DMS79 treated with DMSO at 0.1 percent for 48 hours (cell line): ENCODE measurements around the gene PRPF18.
"Not testable (repeated sequence)": the region's sequence is repeated elsewhere in the genome, so short reads cannot be mapped to it uniquely, and the experiment has no call there.

Source experiments
- DNase-seq: peaks from one replicate; lab custom pipeline; 2025; lab: John Stamatoyannopoulos, UW

The PRPF18 gene, protein sequence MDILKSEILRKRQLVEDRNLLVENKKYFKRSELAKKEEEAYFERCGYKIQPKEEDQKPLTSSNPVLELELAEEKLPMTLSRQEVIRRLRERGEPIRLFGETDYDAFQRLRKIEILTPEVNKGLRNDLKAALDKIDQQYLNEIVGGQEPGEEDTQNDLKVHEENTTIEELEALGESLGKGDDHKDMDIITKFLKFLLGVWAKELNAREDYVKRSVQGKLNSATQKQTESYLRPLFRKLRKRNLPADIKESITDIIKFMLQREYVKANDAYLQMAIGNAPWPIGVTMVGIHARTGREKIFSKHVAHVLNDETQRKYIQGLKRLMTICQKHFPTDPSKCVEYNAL

DNA sequence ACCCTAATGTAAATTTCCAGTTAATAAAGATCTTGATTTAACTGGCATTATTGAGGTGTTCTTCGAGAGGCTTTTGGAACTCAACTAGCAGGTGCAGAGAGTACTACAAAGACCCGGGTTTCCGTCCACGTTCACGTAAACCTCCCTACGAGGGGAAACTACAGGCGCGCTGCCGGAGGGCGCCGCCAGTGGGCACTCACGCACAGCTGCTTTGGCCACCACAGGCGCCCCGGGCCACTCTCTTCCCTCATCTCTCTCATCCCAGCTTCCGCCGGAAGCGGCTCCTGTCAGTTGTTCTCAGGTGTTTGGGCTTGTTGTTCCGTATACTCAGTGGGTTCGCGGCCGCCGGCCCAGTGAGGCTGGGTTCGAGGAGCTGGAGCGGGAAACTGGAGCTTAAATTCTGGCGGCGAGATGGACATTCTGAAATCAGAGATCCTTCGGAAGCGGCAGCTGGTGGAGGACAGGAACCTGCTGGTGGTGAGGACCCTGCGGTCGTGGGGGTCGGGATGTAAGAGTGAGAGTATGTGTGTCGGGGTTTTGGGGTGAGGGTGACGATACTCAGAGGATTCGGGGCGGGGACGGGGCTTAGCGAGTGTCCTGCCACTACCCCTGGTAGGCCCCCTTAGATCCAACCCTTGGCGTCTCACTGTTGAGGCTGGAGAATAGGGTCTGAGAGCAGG, at the start of gene PRPF18:
Gene PRPF18, plus strand, starts transcription at position 290 of the 680 bp plus-strand sequence. Its CDS starts 122 bp downstream, at position 412.
- DNase-seq, result peak; percentile 71

DNA sequence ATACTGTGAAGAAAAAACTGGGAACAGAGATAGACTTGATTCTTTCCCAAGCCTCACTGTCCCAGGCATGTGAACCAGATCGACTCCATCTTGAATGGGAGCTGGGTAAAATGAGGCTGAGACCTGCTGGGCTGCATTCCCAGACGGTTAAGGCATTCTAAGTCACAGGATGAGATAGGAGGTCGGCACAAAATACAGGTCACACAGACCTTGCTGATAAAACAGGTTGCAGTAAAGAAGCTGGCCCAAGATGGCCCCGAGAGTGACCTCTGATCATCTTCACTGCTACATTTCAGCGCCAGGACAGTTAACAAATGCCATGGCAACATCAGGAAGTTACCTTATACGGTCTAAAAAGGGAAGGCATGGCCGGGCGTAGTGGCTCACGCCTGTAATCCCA, 48.8 kb upstream of the PRPF18 start:
- DNase-seq, result not testable (repeated sequence)

DNA sequence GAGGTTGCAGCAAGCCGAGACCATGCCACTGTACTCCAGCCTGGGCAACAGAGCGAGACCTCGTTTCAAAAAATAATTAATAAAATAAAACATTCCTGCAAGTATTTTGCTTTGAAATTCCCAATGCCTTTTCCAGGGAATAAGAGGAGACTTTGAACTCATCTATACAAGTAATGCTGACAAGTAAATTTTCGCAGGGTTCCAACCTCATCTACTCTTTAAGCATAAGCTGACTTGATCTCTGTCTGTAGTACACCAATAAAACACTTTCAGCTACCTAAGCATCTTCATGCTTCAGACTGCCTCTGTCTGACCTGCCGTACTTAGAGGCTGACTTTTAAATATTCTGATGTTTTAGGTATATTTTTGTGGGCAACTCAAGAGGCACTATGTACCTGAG, 44.2 kb upstream of the PRPF18 start:
- DNase-seq, result no peak

DNA sequence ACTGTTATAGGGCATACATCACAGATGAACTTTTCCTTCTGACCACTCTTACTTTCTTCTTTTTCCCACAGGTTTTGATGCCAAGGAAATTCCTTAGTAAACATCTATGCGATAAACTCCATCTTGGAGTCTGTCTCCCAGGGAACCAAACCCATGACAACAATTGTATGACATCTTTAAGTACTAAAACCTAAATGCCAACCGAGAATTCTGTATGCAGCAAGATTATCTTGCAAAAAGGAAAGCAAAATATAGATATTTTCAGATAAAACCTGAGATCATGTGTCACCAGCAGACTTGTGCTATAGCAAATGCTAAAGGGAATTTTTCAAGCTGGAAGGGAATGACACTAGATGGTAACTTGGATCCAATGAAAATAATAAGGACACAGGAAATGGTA, 36.0 kb upstream of the PRPF18 start:
- DNase-seq, result no peak

DNA sequence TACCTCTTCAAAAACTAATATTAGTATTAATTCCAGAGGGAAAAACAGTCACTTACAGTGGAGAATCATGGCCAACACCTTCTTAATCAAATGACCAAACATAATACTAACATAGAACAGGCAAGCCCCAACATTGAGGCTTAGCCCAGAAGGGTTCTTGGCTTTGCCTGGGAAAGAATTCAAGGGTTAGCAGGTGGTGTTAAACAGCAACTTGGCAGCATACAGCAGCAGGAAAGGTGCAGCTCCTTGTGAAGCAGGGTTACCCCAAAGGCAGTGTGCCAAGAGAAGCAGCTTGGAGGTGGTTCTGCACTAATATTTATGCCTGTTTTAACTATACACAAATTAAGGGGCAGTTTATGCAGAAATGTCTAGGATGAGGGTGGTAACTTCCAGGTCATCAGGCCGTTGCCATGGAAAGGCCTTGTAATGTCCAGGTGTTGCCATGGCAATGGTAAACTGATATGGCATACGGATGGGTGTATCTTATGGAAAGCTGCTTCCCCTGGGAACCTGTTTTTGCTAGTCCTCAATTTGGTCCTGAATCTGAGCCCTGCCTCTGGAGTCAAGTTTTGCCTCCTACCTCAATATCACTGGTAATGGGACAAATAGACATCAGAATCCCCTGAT, 30.8 kb upstream of the PRPF18 start:
- peak; percentile 87 for DNase-seq

DNA sequence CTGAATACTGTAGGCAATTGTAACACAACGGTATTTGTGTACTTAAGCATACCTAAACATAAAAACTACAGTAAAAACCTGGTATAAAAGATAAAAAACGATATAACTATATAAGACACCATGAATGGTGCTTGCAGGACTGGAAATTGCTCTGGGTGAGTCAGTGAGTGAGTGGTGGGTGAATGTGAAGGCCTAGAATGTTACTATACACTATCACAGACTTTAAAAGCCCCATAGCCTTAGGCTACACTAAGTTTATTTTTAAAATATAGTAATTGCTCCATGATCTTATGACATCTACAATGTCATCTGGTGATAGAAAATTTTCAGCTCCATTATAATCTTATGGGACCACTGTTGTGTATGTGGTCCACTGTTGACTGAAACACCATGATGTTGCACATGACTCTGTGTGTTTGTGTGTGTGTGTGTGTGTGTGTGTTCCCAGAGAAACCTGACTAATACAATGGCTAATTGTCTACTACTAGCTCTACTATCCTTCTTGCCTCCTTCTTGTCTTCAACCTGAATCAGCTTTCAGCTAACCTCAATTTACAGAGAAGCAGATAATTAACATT, 27.6 kb upstream of the PRPF18 start:
- no peak for DNase-seq

DNA sequence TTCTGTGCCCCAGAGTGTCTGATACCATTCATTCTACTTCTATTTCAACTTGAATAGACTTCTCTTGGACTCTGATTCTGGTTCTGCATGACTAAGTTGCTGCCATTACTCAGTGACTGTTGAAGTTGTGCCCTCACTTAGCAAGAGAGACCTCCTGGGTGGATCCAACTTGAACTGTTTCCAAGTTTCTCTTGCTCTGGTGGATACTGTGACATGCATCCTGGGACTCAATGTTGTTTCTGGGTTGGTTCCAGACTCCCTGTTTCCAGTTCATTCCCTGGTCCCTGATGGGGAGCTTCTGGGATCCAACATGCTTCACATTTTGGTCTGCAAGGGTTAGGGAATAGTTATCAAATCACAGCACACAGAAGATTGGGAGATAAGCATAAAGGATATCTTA, 26.2 kb upstream of the PRPF18 start:
- DNase-seq, result peak; percentile 77

DNA sequence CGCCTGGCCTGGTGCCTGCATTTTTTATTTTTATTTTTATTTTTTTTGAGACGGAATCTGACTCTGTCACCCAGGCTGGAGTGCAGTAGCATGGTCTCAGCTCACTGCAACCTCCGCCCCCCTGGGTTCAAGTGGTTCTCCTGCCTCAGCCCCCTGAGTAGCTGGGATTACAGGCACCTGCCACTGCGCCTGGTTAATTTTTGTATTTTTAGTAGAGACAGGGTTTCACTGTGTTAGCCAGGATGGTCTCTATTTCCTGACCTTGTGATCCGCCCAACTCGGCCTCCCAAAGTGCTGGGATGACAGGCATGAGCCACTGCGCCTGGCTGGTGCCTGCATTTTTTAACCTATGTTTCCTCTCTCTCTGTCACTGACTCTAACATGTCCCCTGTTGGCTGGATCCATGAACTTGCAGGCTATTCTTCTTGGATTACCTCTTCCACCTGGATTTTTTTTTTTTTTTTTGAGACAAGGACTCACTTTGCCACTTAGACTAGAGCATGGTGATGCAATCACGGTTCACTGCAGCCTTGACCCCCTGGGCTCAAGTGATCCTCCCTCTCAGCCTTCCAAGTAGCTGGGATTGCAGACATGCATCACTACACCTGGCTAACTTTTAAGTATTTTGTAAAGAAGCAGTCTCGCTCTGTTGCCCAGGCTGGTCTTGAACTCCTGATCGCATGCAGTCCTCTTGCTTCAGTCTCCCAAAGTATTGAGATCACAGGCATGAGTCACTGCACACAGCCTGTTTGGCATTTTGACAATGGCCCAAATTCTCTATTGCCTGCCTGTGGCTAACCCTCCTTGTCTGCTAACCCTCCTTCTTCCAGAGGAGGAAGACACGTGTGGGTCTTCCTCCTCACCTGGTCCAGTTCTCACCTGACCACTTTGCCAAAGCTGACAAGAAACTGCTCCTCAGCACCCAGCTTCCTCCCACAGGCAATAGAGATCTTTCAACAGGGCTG, 23.0 kb upstream of the PRPF18 start:
- peak; percentile 79 for DNase-seq

DNA sequence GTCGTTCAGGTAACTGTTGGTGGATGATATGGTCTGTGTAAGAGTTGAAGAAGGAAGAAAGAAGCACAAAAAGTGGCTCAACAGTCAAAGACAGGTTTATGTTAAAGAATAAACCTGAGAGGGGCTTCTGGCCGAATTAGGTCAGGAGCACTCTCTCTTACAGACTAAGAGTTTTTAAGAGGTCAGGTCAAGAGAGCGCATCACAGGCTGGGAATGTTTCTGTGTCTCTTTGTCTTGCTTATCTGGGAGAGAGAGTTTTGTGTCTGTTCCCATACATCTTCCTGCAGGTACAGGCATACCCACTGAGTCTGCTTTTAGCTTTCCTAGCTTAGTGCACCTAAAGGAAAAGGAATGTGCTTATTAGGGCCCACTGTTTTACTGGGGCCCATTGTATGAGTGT, 22.2 kb upstream of the PRPF18 start:
- no peak for DNase-seq

DNA sequence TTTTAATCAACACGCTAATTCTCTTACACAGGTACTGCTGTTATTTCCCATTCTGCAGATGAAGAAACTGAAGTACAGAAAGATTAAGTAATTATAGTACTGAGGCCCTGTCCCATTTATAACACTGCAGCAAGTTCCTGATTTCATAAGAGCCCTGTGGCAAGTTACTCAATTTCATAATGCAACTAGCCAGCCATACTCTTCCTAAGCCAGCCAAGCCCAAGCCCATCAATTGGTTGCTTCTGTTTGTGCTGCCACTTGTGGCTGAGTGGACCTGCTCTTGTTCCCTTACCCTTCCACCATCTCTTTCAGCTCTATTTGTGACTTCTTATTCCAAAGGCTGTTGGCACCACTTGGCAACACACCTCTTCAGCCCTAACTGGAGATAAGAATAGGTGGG, 19.7 kb upstream of the PRPF18 start:
- no peak for DNase-seq

DNA sequence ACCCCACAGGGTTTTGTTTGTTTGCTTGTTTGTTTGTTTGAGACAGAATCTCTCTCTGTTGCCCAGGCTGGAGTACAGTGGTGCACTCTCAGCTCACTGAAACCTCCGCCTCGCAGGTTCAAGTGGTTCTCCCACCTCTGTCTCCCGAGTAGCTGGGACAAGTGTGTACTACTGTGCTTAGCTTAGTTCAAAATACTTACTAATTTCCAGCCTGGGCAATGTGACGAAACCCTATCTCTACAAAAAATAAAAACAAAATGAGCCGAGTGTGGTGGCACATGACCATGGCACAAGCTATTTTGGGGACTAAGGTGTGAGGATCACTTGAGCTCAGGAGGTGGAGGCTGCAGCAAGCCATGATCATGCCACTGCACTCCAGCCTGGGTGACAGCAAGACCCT, 15.2 kb upstream of the PRPF18 start:
- DNase-seq, result no peak

DNA sequence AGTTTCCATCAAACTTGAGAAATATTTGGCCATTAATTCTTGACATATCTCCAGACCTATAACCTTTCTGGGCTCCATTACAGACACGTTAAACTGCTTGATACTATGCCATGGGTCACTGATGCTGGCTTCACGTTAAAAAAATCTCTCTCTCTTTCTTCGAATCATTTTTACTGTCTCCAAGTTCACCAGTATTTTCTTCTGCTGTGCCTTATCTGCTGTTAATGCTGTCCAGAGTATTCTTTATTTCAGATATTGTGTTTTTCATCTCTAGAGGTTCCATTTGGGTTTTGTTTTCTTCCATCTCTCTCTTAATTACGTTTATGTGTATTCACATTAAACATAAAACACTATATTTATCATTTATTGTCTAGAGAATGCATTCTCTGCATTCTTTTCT, 12.8 kb upstream of the PRPF18 start:
- no peak for DNase-seq

DNA sequence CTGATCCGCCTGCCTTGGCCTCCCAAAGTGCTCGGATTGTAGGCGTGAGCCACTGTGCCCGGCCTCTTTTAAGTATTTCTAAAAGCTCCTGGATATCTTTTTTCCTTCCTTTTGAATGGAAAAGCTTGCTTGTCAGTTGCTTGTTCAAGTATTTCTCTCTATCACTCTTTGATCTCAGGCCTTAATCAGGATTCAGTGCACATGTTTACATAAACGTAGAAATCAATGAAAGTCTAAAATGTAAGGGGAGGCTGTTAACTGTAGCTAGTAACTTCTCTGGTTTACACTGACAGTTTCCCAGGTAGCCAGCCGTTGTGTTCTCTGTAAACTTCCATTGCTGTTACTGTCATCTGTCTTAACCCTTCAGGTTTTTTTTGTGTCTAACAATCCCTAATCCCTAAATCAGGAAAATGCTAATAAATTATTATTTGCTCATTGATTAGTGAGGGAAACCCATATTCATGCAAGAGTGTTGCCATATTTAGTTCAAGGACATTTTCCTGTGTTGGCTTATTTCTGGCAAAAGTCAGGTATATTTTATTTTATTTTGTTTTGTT, 1.5 kb upstream of the PRPF18 start:
- no peak for DNase-seq

DNA sequence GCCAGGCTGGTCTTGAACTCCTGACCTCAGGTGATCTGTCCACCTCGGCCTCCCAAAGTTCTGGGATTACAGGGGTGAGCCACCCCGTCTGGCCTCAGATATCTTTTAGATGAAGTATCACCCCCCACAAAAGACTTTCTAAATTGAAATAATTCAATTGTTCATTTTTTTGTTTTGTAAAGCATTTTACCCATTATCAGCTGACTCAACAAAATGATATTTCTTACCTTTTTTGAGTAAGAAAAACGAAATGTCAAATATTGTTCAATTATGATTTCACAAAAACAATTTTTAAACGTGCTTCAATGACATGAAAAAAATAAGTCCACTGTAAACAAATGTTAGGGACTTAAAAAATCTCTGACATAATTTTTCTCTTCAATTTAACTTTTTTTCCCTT, 822 bp upstream of the PRPF18 start:
- no peak for DNase-seq

DNA sequence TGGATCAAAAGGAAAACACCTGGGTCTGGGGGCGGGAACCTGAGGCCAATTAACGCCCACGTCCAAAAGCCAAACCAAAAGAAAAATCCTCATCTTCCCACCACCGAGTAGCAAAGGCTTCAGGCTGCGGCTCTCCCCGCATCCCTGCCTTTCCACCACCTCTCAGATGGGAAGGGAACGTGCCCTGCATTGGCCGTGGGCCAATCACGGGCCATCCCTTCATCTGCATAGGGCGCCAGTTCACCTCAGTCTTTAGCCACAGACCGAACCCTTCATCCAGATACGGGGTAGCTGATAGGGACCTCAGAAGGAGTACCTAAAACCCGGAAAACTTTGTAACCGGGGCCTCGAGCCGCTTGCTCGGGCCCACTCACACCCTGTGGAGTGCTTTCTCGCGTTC, 626 bp downstream of the PRPF18 start:
- DNase-seq, result no peak

DNA sequence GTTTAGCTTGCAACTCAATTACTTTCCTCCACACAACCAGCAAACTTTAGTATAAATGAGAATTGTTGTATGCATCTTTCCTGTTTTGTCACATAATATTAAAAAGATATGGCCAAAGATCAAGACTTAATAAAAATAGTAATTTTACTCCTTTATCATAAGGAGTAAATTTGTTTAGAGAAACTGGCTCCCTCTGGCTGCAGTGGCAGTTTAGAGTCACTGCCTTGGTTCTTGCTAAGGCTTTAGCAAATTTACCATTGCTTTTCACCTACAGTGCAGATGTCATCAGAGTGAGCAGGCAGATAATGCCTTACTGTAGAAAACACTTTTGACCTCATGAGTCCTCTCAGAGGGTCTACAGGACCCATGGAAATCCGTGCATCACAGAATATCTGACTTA, 2.6 kb downstream of the PRPF18 start:
- no peak for DNase-seq

DNA sequence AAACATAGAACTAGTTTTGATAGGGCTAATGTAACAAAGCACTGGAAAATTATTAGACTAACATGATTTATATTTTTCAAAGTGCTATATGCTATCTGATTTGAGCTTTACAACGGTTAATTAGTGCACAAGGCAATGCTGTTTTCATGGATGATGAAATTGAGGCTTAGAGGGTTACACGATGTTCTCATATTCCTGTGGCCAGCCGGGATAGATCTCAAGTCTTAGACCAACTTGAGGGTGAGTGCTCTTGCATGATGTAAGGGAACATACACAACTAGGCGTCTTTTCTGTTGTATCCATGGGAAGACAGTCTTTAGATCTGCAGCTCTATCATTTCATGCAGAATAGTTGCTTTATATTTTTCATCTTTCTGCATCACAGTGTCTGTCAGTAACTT, 4.1 kb downstream of the PRPF18 start:
- DNase-seq, result no peak

DNA sequence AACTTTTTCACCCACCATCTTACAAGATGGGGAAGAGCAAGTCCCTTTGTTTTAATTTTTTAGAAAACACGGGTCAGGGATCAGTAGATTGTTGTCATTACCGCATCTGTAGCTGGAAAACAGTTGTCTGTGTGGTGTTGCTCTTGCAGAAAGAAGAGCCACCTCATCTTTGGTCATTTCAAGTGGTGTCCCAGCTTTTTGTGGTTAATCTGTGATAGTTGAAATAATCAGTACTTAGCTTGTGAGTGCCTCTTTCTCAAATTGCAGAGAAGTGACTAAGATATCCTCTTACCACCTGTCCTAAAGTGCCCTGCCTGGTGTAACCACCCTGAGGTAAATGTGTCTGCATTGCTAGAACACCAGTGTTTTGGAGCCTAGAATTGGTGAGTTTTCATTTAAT, 5.5 kb downstream of the PRPF18 start:
- peak; percentile 5 for DNase-seq

DNA sequence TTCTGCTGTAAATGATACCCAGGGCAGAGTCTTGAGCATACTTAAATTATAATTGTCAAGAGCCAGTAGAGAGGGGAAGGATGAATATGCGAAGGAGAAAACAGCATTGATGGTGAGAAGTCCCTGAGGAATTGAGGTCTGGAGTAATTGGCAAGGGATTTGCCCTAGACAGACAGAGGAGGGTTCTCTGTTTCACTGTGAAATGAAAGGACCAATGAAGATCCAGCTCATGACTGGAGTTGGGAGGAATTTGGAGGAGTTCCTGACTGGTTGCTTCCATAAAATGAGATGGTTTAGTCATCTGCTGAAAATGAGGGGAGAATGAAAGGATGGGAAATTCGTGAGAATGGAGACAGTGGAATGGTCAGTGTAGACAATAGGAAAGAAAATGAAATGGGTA, 6.8 kb downstream of the PRPF18 start:
- no peak for DNase-seq

DNA sequence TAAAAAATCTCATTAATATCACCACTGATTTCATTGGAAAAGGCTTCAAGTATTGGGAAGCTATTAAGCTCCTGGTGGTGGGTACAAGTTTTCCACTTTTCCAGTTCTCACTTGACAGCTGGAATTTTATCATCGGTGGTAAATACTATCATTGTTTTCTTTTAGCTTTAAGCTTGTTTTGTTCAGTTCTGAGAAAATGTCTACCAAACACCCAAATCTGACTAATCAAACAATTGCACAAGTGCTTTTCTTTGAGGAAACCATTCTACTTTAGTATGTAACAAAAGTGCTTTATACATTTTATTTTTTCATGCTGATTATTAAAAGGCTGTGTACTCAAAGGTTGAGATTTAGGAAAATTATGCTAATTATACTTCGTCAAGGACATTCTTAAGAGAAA, 7.9 kb downstream of the PRPF18 start:
- no peak for DNase-seq

DNA sequence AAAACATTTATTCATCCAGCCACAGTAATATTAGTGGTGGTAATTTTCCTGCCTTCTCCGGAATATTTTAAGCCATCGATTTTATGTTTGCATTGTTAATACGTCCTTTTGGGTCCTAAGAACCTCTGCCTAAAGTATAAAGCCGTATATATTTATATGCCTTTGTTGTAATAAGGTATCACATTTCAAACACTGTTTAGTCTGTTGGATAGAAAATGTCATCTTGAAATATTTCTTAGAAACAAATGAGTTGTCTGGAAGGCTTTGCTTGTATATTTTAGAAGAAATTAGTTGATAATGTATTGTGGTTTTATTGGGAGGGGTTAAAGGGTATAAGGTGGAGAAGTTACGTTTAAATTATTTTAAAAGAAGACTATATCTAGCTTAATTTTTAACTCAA, 11.1 kb downstream of the PRPF18 start:
- no peak for DNase-seq
